Nephron progenitor cell (in vitro differentiated cells): ENCODE results near the gene TGM5.

ENCODE experiments used
- DNase-seq: peaks from one replicate; pipeline ENCODE4 v3.0.0; 2021
- H3K27ac Mint-ChIP-seq: 2 replicates; pipeline ENCODE4 v1.8.0; 2021; ENCODE audit warnings: mild to moderate bottlenecking, moderate library complexity, mixed read lengths
- H3K27me3 Mint-ChIP-seq: 2 replicates; pipeline ENCODE4 v1.8.0; 2021; ENCODE audit warnings: mild to moderate bottlenecking, low read depth, mixed read lengths; ENCODE audit not compliant: poor library complexity
- H3K36me3 Mint-ChIP-seq: 2 replicates; pipeline ENCODE4 v1.8.0; 2021; ENCODE audit warnings: low read depth, mixed read lengths
- H3K4me1 Mint-ChIP-seq: 2 replicates; pipeline ENCODE4 v1.8.0; 2021; ENCODE audit warnings: mixed read lengths
- H3K4me3 Mint-ChIP-seq: 2 replicates; pipeline ENCODE4 v1.8.0; 2021; ENCODE audit warnings: mild to moderate bottlenecking, moderate library complexity, mixed read lengths
- H3K9me3 Mint-ChIP-seq: 2 replicates; pipeline ENCODE4 v1.8.0; 2021; ENCODE audit warnings: mild to moderate bottlenecking, moderate library complexity, mixed read lengths
- TF ChIP-seq, protein P1 (sequence below): fragments of 200-600 bp; sonication (generic); IDR thresholded peaks from 2 replicates; pipeline ENCODE4 v1.5.0; 2021; ENCODE audit warnings: antibody characterized with exemption

Gene TGM5

GRCh38 chr15:43194795-43195194, 71.9 kb downstream of the TGM5 start:
- no peak overlapping the region for H3K27ac Mint-ChIP-seq
- no peaks in the 10 kb centered on the region for H3K4me1 Mint-ChIP-seq
- no peak overlapping the region for H3K4me3 Mint-ChIP-seq
- H3K36me3 Mint-ChIP-seq: peaks cover 54% of the 10 kb centered on the region
- H3K9me3 Mint-ChIP-seq: peaks cover 9% of the 10 kb centered on the region
- DNase-seq: no peak
- TF ChIP-seq, protein P1, sequence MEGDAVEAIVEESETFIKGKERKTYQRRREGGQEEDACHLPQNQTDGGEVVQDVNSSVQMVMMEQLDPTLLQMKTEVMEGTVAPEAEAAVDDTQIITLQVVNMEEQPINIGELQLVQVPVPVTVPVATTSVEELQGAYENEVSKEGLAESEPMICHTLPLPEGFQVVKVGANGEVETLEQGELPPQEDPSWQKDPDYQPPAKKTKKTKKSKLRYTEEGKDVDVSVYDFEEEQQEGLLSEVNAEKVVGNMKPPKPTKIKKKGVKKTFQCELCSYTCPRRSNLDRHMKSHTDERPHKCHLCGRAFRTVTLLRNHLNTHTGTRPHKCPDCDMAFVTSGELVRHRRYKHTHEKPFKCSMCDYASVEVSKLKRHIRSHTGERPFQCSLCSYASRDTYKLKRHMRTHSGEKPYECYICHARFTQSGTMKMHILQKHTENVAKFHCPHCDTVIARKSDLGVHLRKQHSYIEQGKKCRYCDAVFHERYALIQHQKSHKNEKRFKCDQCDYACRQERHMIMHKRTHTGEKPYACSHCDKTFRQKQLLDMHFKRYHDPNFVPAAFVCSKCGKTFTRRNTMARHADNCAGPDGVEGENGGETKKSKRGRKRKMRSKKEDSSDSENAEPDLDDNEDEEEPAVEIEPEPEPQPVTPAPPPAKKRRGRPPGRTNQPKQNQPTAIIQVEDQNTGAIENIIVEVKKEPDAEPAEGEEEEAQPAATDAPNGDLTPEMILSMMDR: no peak
- H3K27me3 Mint-ChIP-seq: peaks cover 3% of the 10 kb centered on the region

GRCh38 chr15:43193710-43194109, 73.0 kb downstream of the TGM5 start:
- peaks cover 58% of the 10 kb centered on the region for H3K36me3 Mint-ChIP-seq
- peaks cover 9% of the 10 kb centered on the region for H3K9me3 Mint-ChIP-seq
- DNase-seq: no peak
- H3K27ac Mint-ChIP-seq: no peak overlapping the region
- TF ChIP-seq, protein P1: no peak
- no peaks in the 10 kb centered on the region for H3K4me1 Mint-ChIP-seq
- H3K4me3 Mint-ChIP-seq: no peak overlapping the region
- no peaks in the 10 kb centered on the region for H3K27me3 Mint-ChIP-seq

DNA sequence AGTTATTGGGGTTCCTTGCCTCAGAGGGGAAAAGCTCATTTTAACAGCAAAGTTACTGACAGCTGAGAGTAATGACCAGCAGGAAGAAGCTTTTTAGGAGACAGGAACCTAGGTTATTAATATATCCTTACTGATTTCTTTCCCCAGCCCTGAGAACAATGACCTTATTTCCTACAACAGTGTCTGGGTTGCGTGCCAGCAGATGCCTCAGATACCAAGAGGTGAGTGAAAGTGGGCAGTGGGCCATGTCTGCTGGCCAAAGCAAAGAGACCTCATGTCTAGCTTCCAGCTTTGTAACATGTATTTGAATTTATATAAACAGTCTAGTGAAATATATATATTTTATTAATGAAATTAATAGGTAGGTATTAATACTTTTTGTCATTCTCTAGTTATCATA, 76.5 kb downstream of the TGM5 start:
- no peak overlapping the region for H3K27ac Mint-ChIP-seq
- no peak overlapping the region for H3K4me3 Mint-ChIP-seq
- peaks cover 35% of the 10 kb centered on the region for H3K36me3 Mint-ChIP-seq
- H3K9me3 Mint-ChIP-seq: no peaks in the 10 kb centered on the region
- peaks cover 11% of the 10 kb centered on the region for H3K4me1 Mint-ChIP-seq
- no peak for DNase-seq
- no peaks in the 10 kb centered on the region for H3K27me3 Mint-ChIP-seq
- TF ChIP-seq, protein P1: no peak

GRCh38 chr15:43189296-43189695, 77.4 kb downstream of the TGM5 start:
- Mint-ChIP-seq H3K27me3 (no peaks in the 10 kb centered on the region), H3K4me1 (peaks cover 11% of the 10 kb centered on the region), H3K27ac (no peak overlapping the region), H3K4me3 (no peak overlapping the region), H3K9me3 (no peaks in the 10 kb centered on the region), H3K36me3 (peaks cover 28% of the 10 kb centered on the region)
- TF ChIP-seq, protein P1: no peak
- DNase-seq: no peak

DNA sequence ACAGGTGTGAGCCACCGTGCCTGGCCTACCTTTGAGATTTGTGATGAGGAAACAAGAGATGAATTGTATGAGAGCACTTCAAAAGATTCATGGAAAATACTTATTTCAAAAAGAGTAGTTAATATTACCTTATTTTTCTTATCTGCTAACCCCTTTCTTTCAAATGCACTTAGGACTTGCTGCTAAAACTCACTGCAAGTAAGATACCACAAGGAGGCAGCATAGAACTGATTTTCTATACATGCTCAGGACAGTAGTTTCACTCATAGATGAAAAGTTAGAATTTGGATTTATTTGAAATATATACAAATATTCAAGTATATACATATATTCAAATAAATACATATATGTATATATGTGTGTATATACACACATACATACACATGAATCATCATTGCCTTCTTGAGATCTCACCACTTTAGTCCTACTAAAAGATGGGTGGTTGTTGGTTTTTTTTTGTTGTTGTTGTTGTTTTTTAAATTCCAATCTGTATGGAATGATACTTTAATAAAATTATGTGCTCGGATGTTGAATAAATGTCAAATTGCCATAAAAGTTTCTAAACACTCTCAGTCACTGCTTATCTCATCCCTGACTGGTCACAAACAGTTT, 79.1 kb downstream of the TGM5 start:
- TF ChIP-seq, protein P1: peak; percentile 57
- no peaks in the 10 kb centered on the region for H3K27me3 Mint-ChIP-seq
- peaks cover 22% of the 10 kb centered on the region for H3K36me3 Mint-ChIP-seq
- DNase-seq: no peak
- H3K9me3 Mint-ChIP-seq: no peaks in the 10 kb centered on the region
- peak overlapping the region; percentile 94 for H3K4me3 Mint-ChIP-seq
- H3K4me1 Mint-ChIP-seq: peaks cover 11% of the 10 kb centered on the region
- H3K27ac Mint-ChIP-seq: no peak overlapping the region

GRCh38 chr15:43186003-43186353, 80.8 kb downstream of the TGM5 start:
- Mint-ChIP-seq H3K36me3 (peaks cover 14% of the 10 kb centered on the region), H3K27me3 (no peaks in the 10 kb centered on the region), H3K4me3 (peak overlapping the region; percentile 94), H3K9me3 (no peaks in the 10 kb centered on the region), H3K27ac (peak overlapping the region; percentile 49), H3K4me1 (peaks cover 11% of the 10 kb centered on the region)
- TF ChIP-seq, protein P1: no peak
- DNase-seq: no peak
